IPS DF 4.7 (cell line): Measurements from ENCODE around the gene ANKRD13A.
"Not testable (repeated sequence)": the region's sequence is repeated elsewhere in the genome, so short reads cannot be mapped to it uniquely, and the experiment has no call there.

Experiments used
- DNase-seq: peaks from one replicate; pipeline ENCODE4 v3.0.0-alpha.2; 2013; ENCODE audit warnings: low spot score; ENCODE audit errors: extremely low read depth

Gene ANKRD13A

GRCh38 chr12:110006115-110006514, 6.9 kb downstream of the ANKRD13A start:
- DNase-seq: no peak

GRCh38 chr12:110007881-110008280, 8.7 kb downstream of the ANKRD13A start:
- no peak for DNase-seq

- DNase-seq: not testable (repeated sequence)
Measured at GRCh38 chr12:110008681-110009398, 9.6 kb downstream of the ANKRD13A start.

- no peak for DNase-seq
Measured at GRCh38 chr12:110010853-110011723, 11.9 kb downstream of the ANKRD13A start.

- no peak for DNase-seq
Measured at GRCh38 chr12:110012137-110012536, 12.9 kb downstream of the ANKRD13A start.

- no peak for DNase-seq
Measured at GRCh38 chr12:110012659-110013058, 13.4 kb downstream of the ANKRD13A start.

- DNase-seq: no peak
Measured at GRCh38 chr12:110015132-110015531, 15.9 kb downstream of the ANKRD13A start.

- DNase-seq: no peak
Measured at GRCh38 chr12:110020956-110021355, 21.7 kb downstream of the ANKRD13A start.

GRCh38 chr12:110023059-110023980, 24.1 kb downstream of the ANKRD13A start:
- DNase-seq: no peak

GRCh38 chr12:110024051-110024450, 24.8 kb downstream of the ANKRD13A start:
- no peak for DNase-seq

GRCh38 chr12:110028323-110028722, 29.1 kb downstream of the ANKRD13A start:
- DNase-seq: no peak

GRCh38 chr12:110029290-110029815, 30.1 kb downstream of the ANKRD13A start:
- no peak for DNase-seq

- no peak for DNase-seq
Measured at GRCh38 chr12:110033888-110034287, 34.7 kb downstream of the ANKRD13A start.

GRCh38 chr12:110035534-110036104, 36.4 kb downstream of the ANKRD13A start:
- DNase-seq: no peak

- DNase-seq: no peak
Measured at GRCh38 chr12:110037315-110037714, 38.1 kb downstream of the ANKRD13A start.

GRCh38 chr12:110038741-110039084, 39.5 kb downstream of the ANKRD13A start:
- no peak for DNase-seq

GRCh38 chr12:110039085-110039807, 40.0 kb downstream of the ANKRD13A start:
- DNase-seq: no peak

- no peak for DNase-seq
Measured at GRCh38 chr12:110042264-110042663, 43.0 kb downstream of the ANKRD13A start.

GRCh38 chr12:110046451-110047187, 47.4 kb downstream of the ANKRD13A start:
- no peak for DNase-seq
